H9 (cell line): ENCODE results near the gene PNMA8C. TPM values are rescaled to one million over a fixed set of nuclear protein-coding genes. Genes with fewer than 3 reads are reported as not detected.
A peak's percentile ranks its signal among the peaks of the same experiment; 100 is the strongest.

Experiments
- DNase-seq: peaks from one replicate; pipeline ENCODE4 v3.0.0-alpha.2; 2017
- H2AFZ ChIP-seq: one replicate; pipeline ENCODE4 v1.6.1; 2013; ENCODE audit warnings: mild to moderate bottlenecking, low read length, control low read depth, moderate library complexity
- H2AK5ac ChIP-seq: 2 replicates; pipeline ENCODE4 v1.6.1; 2013; ENCODE audit warnings: low read length, control low read depth, mixed read lengths; ENCODE audit not compliant: insufficient read length
- H2BK120ac ChIP-seq: one replicate; pipeline ENCODE4 v1.6.1; 2013; ENCODE audit warnings: low read depth, mild to moderate bottlenecking, low read length, control low read depth, inconsistent platforms; ENCODE audit not compliant: poor library complexity, severe bottlenecking
- H2BK12ac ChIP-seq: 2 replicates; pipeline ENCODE4 v1.6.1; 2013; ENCODE audit warnings: low read length, control low read depth, mixed read lengths, low read depth; ENCODE audit not compliant: insufficient read length
- H2BK15ac ChIP-seq: 2 replicates; pipeline ENCODE4 v1.6.1; 2013; ENCODE audit warnings: low read depth, low read length, control low read depth
- H2BK20ac ChIP-seq: one replicate; pipeline ENCODE4 v1.6.1; 2013; ENCODE audit warnings: low read depth, mild to moderate bottlenecking, low read length, control low read depth, inconsistent platforms; ENCODE audit not compliant: poor library complexity, severe bottlenecking
- H2BK5ac ChIP-seq: 2 replicates; pipeline ENCODE4 v1.6.1; 2013; ENCODE audit warnings: low read length, control low read depth, mixed read lengths; ENCODE audit not compliant: insufficient read length
- H3K14ac ChIP-seq: 2 replicates; pipeline ENCODE4 v1.6.1; 2013; ENCODE audit warnings: low read length, control low read depth; ENCODE audit not compliant: insufficient read depth
- H3K18ac ChIP-seq: 2 replicates; pipeline ENCODE4 v1.6.1; 2013; ENCODE audit warnings: low read depth, mild to moderate bottlenecking, mixed read lengths, low read length, control low read depth; ENCODE audit not compliant: insufficient read length
- H3K23ac ChIP-seq: 2 replicates; pipeline ENCODE4 v1.6.1; 2013; ENCODE audit warnings: low read length, control low read depth, mixed read lengths, low read depth; ENCODE audit not compliant: insufficient read length
- H3K23me2 ChIP-seq: 2 replicates; pipeline ENCODE4 v1.6.1; 2013; ENCODE audit warnings: low read depth, mild to moderate bottlenecking, mixed read lengths, low read length, control low read depth; ENCODE audit not compliant: insufficient read length, poor library complexity, severe bottlenecking
- H3K27ac ChIP-seq: 2 replicates; pipeline ENCODE4 v1.5.1; 2013; ENCODE audit warnings: low read length, control low read depth, mixed read lengths, low read depth; ENCODE audit not compliant: insufficient read length
- H3K27me3 ChIP-seq: 2 replicates; pipeline ENCODE4 v1.6.1; 2013; ENCODE audit warnings: low read length, control low read depth, inconsistent platforms; ENCODE audit not compliant: insufficient read depth
- H3K4ac ChIP-seq: 2 replicates; pipeline ENCODE4 v1.6.1; 2013; ENCODE audit warnings: low read depth, mild to moderate bottlenecking, control low read depth, inconsistent platforms, low read length, moderate library complexity
- H3K4me1 ChIP-seq: 2 replicates; pipeline ENCODE4 v1.6.1; 2013; ENCODE audit warnings: low read length, control low read depth, inconsistent platforms; ENCODE audit not compliant: insufficient read depth
- H3K4me2 ChIP-seq: 2 replicates; pipeline ENCODE4 v1.6.1; 2013; ENCODE audit warnings: low read length, control low read depth, mixed read lengths; ENCODE audit not compliant: insufficient read length, insufficient read depth
- H3K56ac ChIP-seq: 2 replicates; pipeline ENCODE4 v1.6.1; 2013; ENCODE audit warnings: low read depth, mild to moderate bottlenecking, mixed read lengths, low read length, control low read depth; ENCODE audit not compliant: insufficient read length
- H3K79me1 ChIP-seq: 2 replicates; pipeline ENCODE4 v1.6.1; 2013; ENCODE audit warnings: low read depth, mild to moderate bottlenecking, moderate library complexity, low read length, control low read depth, inconsistent platforms; ENCODE audit not compliant: insufficient read depth, poor library complexity, severe bottlenecking
- H3K79me2 ChIP-seq: 2 replicates; pipeline ENCODE4 v1.6.1; 2013; ENCODE audit warnings: low read length, control low read depth, inconsistent platforms; ENCODE audit not compliant: insufficient read depth
- H3K9ac ChIP-seq: 2 replicates; pipeline ENCODE4 v1.6.1; 2013; ENCODE audit warnings: low read length, control low read depth, mixed read lengths; ENCODE audit not compliant: insufficient read length; ENCODE audit errors: extremely low read depth
- H3K9me3 ChIP-seq: one replicate; pipeline ENCODE4 v1.6.1; 2013; ENCODE audit warnings: low read depth, low read length, inconsistent platforms; ENCODE audit not compliant: control insufficient read depth
- H3T11ph ChIP-seq: one replicate; pipeline ENCODE4 v1.6.1; 2013; ENCODE audit warnings: mild to moderate bottlenecking, low read length, control low read depth, inconsistent platforms
- H4K20me1 ChIP-seq: one replicate; pipeline ENCODE4 v1.6.1; 2013; ENCODE audit not compliant: control insufficient read depth, insufficient read length, insufficient read depth
- H4K5ac ChIP-seq: 2 replicates; pipeline ENCODE4 v1.6.1; 2013; ENCODE audit warnings: low read depth, mild to moderate bottlenecking, mixed read lengths, low read length, control low read depth; ENCODE audit not compliant: insufficient read length
- H4K8ac ChIP-seq: replicated peaks from 2 replicates; pipeline ENCODE4 v1.6.1; 2013; ENCODE audit warnings: low read length, control low read depth, mixed read lengths, low read depth; ENCODE audit not compliant: insufficient read length
- H4K91ac ChIP-seq: 2 replicates; pipeline ENCODE4 v1.6.1; 2013; ENCODE audit warnings: low read depth, mild to moderate bottlenecking, moderate library complexity, mixed read lengths, low read length, control low read depth; ENCODE audit not compliant: insufficient read length
- H3K27ac Mint-ChIP-seq, 3 experiments: 2 replicates in 2 of 3; 3 replicates in 1 of 3; pipeline ENCODE4 v1.8.0; 2020 to 2021; ENCODE audit warnings: mixed read lengths in 3 of 3, mild to moderate bottlenecking in 1 of 3, moderate library complexity in 1 of 3
- H3K27me3 Mint-ChIP-seq: 2 replicates; pipeline ENCODE4 v1.8.0; 2021; ENCODE audit warnings: low read depth, mild to moderate bottlenecking, moderate library complexity, mixed read lengths
- H3K36me3 Mint-ChIP-seq, 3 experiments: 2 replicates in 2 of 3; 3 replicates in 1 of 3; pipeline ENCODE4 v1.8.0; 2020 to 2021; ENCODE audit warnings: low read depth in 3 of 3, mixed read lengths in 3 of 3; ENCODE audit not compliant: insufficient read depth in 1 of 3
- H3K4me1 Mint-ChIP-seq, 2 experiments: 2 replicates each; pipeline ENCODE4 v1.8.0; 2020; ENCODE audit warnings: mixed read lengths in 2 of 2
- H3K4me3 Mint-ChIP-seq, 2 experiments: 2 replicates in 1 of 2; 3 replicates in 1 of 2; pipeline ENCODE4 v1.8.0; 2020 to 2021; ENCODE audit warnings: mild to moderate bottlenecking in 2 of 2, mixed read lengths in 2 of 2, moderate library complexity in 1 of 2
- H3K9me3 Mint-ChIP-seq, 2 experiments: 2 replicates in 1 of 2; 3 replicates in 1 of 2; pipeline ENCODE4 v1.8.0; 2020; ENCODE audit warnings: mild to moderate bottlenecking in 2 of 2, mixed read lengths in 2 of 2, moderate library complexity in 1 of 2
- WGBS: extraction: QIAGEN DNeasy Blood & Tissue Kit; methylation state at CpG from one replicate; pipeline ENCODE4 v1.1.7; 2013; ENCODE audit warnings: missing lambda C conversion rate, low lambda C conversion rate, mixed read lengths; ENCODE audit not compliant: insufficient read length; ENCODE audit errors: extremely low coverage; 5-methylcytosine and 5-hydroxymethylcytosine counted together
- total RNA-seq: library from RNA; stranded (reverse); gene quantifications from 2 replicates; pipeline ENCODE4 v1.2.1, GENCODE V29; 2021
- TF ChIP-seq, protein P1 (sequence below): fragments of 200-600 bp; sonication (generic); conservative IDR thresholded peaks from 3 replicates; pipeline ENCODE4 v1.8.0; 2021; ENCODE audit warnings: antibody characterized with exemption, mild to moderate bottlenecking

Gene PNMA8C
- total RNA-seq, 1 experiment from 2014 or later: 1.8 TPM

DNA sequence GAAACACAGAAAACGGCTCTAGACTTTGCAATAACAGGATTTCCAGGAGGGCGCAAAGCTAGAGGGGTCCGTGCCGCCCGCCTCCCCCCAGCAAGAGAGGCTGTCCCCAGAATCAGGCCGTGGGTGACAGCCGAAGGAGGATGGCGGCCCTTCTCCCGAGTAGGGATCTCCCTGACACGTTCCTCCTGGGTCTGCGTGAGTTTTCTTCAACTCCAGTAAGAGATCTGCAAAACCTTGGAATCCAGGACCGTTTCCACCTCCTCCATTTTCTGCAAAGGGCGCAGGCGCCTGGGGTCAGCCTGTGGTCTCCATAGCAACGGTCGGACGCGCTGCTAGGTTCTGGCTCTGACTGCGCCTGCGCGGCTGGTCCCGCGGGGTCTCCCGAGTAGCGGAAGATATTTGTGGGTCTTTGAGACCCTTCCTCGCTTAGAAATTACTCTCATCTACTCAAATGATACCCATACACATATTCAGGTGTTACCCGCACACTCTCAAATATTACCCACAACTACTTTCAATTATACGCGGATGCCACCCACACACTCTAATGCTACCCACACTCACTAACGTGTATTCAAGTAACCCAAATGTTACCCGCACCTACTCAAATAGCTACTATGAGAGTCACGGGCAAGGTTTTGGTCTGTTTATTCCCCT, 2.1 kb downstream of the PNMA8C start:
- Histone ChIP-seq H3K23me2 (peaks cover 14% of the 10 kb centered on the region), H4K8ac (no peak overlapping the region), H3K23ac (no peak overlapping the region), H3K9ac (no peak overlapping the region), H2BK20ac (no peak overlapping the region), H2BK5ac (no peak overlapping the region), H3K18ac (no peak overlapping the region), H3K27me3 (no peaks in the 10 kb centered on the region; the same call in none of the 2 replicates), H3T11ph (no peak overlapping the region), H3K4me2 (peak overlapping the region; percentile 26), H3K14ac (no peak overlapping the region), H3K56ac (no peak overlapping the region), H3K79me2 (no peaks in the 10 kb centered on the region), H2BK15ac (no peak overlapping the region), H2AK5ac (no peak overlapping the region), H2AFZ (no peak overlapping the region), H4K5ac (no peak overlapping the region), H3K4ac (no peak overlapping the region), H3K27ac (no peak overlapping the region), H2BK12ac (no peak overlapping the region), H2BK120ac (no peak overlapping the region), H4K91ac (no peak overlapping the region), H3K9me3 (no peaks in the 10 kb centered on the region), H4K20me1 (no peaks in the 10 kb centered on the region), H3K79me1 (no peaks in the 10 kb centered on the region), H3K4me1 (no peaks in the 10 kb centered on the region)
- Mint-ChIP-seq H3K4me1 (peaks cover 26 to 35% of the 10 kb centered on the region in 2 experiments), H3K27me3 (peaks cover 42% of the 10 kb centered on the region), H3K27ac (no peak overlapping the region; a peak in 1 of 7 replicates), H3K9me3 (no peaks in the 10 kb centered on the region; a peak in 1 of 5 replicates), H3K36me3 (no peaks in the 10 kb centered on the region), H3K4me3 (peak overlapping the region; percentile 71 to 82)
- TF ChIP-seq, protein P1, sequence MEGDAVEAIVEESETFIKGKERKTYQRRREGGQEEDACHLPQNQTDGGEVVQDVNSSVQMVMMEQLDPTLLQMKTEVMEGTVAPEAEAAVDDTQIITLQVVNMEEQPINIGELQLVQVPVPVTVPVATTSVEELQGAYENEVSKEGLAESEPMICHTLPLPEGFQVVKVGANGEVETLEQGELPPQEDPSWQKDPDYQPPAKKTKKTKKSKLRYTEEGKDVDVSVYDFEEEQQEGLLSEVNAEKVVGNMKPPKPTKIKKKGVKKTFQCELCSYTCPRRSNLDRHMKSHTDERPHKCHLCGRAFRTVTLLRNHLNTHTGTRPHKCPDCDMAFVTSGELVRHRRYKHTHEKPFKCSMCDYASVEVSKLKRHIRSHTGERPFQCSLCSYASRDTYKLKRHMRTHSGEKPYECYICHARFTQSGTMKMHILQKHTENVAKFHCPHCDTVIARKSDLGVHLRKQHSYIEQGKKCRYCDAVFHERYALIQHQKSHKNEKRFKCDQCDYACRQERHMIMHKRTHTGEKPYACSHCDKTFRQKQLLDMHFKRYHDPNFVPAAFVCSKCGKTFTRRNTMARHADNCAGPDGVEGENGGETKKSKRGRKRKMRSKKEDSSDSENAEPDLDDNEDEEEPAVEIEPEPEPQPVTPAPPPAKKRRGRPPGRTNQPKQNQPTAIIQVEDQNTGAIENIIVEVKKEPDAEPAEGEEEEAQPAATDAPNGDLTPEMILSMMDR: no peak
- WGBS: 100% methylated on average over 3 of the region's 32 CpGs
- peak; percentile 85 for DNase-seq
